HFF-Myc (cell line): Measurements from ENCODE around the gene PTTG1.
A peak's percentile ranks its signal among the peaks of the same experiment; 100 is the strongest.

Experiments used
- DNase-seq: peaks from one replicate; pipeline ENCODE4 v3.0.0-alpha.2; 2011; ENCODE audit warnings: low read depth; ENCODE audit errors: extremely low read depth
- H3K4me3 ChIP-seq: replicated peaks from 2 replicates; pipeline ENCODE4 v1.5.1; 2011; ENCODE audit warnings: low read depth, mild to moderate bottlenecking, control low read depth, low read length
- CTCF ChIP-seq: IDR thresholded peaks from 2 replicates; pipeline ENCODE4 v1.5.1; 2012; ENCODE audit warnings: mild to moderate bottlenecking, low read depth, low read length, control low read depth; ENCODE audit errors: missing control alignments

The PTTG1 gene

GRCh38 chr5:160421625-160422258, at the start of gene PTTG1:
PTTG1 (plus strand) TSS chr5:160421855; CDS start chr5:160422313, 458 bp downstream.
- peak; percentile 84 for DNase-seq
- H3K4me3 ChIP-seq, result peak within 1 kb of the TSS; percentile 71
- TF ChIP-seq CTCF, result no peak

GRCh38 chr5:160375166-160375565, 46.5 kb upstream of the PTTG1 start:
- DNase-seq, result no peak
- H3K4me3 ChIP-seq, result no peak overlapping the region
- no peak for TF ChIP-seq CTCF

- no peak for DNase-seq
- no peak for TF ChIP-seq CTCF
- no peak overlapping the region for H3K4me3 ChIP-seq
Measured at GRCh38 chr5:160375701-160376100, 46.0 kb upstream of the PTTG1 start.

- no peak overlapping the region for H3K4me3 ChIP-seq
- no peak for TF ChIP-seq CTCF
- DNase-seq, result no peak
Measured at GRCh38 chr5:160376416-160376815, 45.2 kb upstream of the PTTG1 start.

- no peak for TF ChIP-seq CTCF
- DNase-seq, result no peak
- no peak overlapping the region for H3K4me3 ChIP-seq
Measured at GRCh38 chr5:160377651-160378050, 44.0 kb upstream of the PTTG1 start.

- no peak for DNase-seq
- TF ChIP-seq CTCF, result no peak
- no peak overlapping the region for H3K4me3 ChIP-seq
Measured at GRCh38 chr5:160378330-160378729, 43.3 kb upstream of the PTTG1 start.

- DNase-seq, result no peak
- no peak for TF ChIP-seq CTCF
- no peak overlapping the region for H3K4me3 ChIP-seq
Measured at GRCh38 chr5:160379511-160379910, 42.1 kb upstream of the PTTG1 start.
